ENCODE measurements around the gene KRT76. TPM values are rescaled to one million over a fixed set of nuclear protein-coding genes. Genes with fewer than 3 reads are reported as not detected.
"Not testable (repeated sequence)": the region's sequence is repeated elsewhere in the genome, so short reads cannot be mapped to it uniquely, and the experiment has no call there.

KRT76 gene
- total RNA-seq, 4 donors from 2014 or later, result not detected

GRCh38 chr12:52796839-52797528, 19.8 kb upstream of the KRT76 start:
- intact Hi-C loops (cut with DNase I; ENCODE audit: low total_unique reads), result no loop called here
- TF ChIP-seq POLR2A (IDR thresholded peaks at IDR 0.05), result no peak
- TF ChIP-seq, protein P1, sequence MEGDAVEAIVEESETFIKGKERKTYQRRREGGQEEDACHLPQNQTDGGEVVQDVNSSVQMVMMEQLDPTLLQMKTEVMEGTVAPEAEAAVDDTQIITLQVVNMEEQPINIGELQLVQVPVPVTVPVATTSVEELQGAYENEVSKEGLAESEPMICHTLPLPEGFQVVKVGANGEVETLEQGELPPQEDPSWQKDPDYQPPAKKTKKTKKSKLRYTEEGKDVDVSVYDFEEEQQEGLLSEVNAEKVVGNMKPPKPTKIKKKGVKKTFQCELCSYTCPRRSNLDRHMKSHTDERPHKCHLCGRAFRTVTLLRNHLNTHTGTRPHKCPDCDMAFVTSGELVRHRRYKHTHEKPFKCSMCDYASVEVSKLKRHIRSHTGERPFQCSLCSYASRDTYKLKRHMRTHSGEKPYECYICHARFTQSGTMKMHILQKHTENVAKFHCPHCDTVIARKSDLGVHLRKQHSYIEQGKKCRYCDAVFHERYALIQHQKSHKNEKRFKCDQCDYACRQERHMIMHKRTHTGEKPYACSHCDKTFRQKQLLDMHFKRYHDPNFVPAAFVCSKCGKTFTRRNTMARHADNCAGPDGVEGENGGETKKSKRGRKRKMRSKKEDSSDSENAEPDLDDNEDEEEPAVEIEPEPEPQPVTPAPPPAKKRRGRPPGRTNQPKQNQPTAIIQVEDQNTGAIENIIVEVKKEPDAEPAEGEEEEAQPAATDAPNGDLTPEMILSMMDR (IDR thresholded peaks at IDR 0.05), result no peak

GRCh38 chr12:52796429-52796794, 19.3 kb upstream of the KRT76 start:
- Histone ChIP-seq H3K4me3 (no peak overlapping the region), H3K27ac (no peak overlapping the region), H3K9me3 (no peaks in the 10 kb centered on the region), H3K27me3 (no peaks in the 10 kb centered on the region), H3K36me3 (no peaks in the 10 kb centered on the region), H3K4me1 (no peaks in the 10 kb centered on the region)
- TF ChIP-seq POLR2A (IDR thresholded peaks at IDR 0.05), result no peak
- TF ChIP-seq, protein P1 (IDR thresholded peaks at IDR 0.05), result no peak
- intact Hi-C loops (cut with DNase I; ENCODE audit: low total_unique reads), result no loop called here
- no peak for DNase-seq

More at GRCh38 chr12:52796839-52797528, 19.8 kb upstream of the KRT76 start:
- Histone ChIP-seq H3K4me1 (no peaks in the 10 kb centered on the region), H3K9me3 (no peaks in the 10 kb centered on the region), H3K36me3 (no peaks in the 10 kb centered on the region), H3K27ac (no peak overlapping the region), H3K4me3 (no peak overlapping the region), H3K27me3 (no peaks in the 10 kb centered on the region)
- DNase-seq, result no peak

GRCh38 chr12:52795694-52796428, 18.7 kb upstream of the KRT76 start, which contains the start of gene KRT3:
Gene KRT3, minus strand, starts transcription at chr12:52796117. Its CDS starts 75 bp downstream, at chr12:52796042.
- intact Hi-C loops (cut with DNase I; ENCODE audit: low total_unique reads), result no loop called here
- Histone ChIP-seq H3K4me3 (no peak within 1 kb of the TSS), H3K27me3 (no peaks in the 10 kb centered on the region), H3K27ac (no peak within 1 kb of the TSS), H3K9me3 (no peaks in the 10 kb centered on the region), H3K36me3 (no peaks in the 10 kb centered on the region), H3K4me1 (no peaks in the 10 kb centered on the region)
- TF ChIP-seq, protein P1 (IDR thresholded peaks at IDR 0.05), result no peak
- TF ChIP-seq POLR2A (IDR thresholded peaks at IDR 0.05), result no peak
- no peak for DNase-seq

- H3K27ac ChIP-seq; H3K9me3 ChIP-seq; H3K4me1 ChIP-seq; H3K36me3 ChIP-seq; H3K27me3 ChIP-seq; intact Hi-C loops (cut with DNase I; ENCODE audit: low total_unique reads); DNase-seq; H3K4me3 ChIP-seq: not testable (repeated sequence)
Observed at GRCh38 chr12:52795332-52795674, 18.2 kb upstream of the KRT76 start.

DNA sequence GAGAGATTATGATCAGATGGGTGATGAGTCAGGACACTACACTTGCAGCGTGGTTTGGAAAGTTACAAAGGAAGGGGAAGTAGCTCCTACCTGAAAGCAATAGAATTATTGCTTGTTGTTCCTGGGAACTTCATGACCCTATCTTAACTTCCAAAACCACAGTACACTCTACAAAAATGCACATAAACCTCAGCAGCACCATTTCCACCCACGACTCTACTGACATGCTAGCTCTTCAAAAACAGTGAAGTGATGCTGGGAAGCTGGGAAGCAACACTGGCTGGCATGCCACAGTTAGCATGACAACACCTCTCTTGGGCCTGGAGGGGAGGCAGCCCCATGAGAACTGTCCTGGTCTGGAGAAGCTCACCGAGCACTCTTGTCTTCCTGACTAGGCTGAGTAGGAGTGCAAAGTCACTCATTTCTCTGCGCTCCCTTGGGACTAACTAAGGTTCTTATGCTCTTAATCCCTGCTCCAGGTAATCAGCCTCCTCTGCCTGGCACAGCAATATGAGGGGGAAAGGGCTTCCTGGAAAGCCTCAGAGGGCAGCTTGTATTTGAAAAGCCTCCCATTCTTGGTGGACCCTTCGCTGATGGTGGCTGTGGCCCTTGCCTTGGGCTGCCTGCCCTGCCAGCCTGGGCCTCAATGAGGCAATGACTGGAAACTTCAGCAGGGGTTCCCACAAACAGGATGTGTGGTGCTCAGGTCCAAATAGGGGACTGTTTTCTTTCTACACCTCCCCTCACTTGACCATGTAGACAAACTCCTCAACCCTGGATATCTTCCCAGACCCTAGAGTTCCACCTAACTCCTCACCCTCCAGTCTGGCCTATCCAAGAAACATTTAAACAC, 17.6 kb upstream of the KRT76 start:
- TF ChIP-seq POLR2A (IDR thresholded peaks at IDR 0.05), result no peak
- TF ChIP-seq, protein P1 (IDR thresholded peaks at IDR 0.05), result no peak
- H3K4me1 ChIP-seq, result no peaks in the 10 kb centered on the region
- no peak overlapping the region for H3K27ac ChIP-seq
- intact Hi-C loops (cut with DNase I; ENCODE audit: low total_unique reads), result no loop called here
- no peak overlapping the region for H3K4me3 ChIP-seq
- no peak for DNase-seq
- no peaks in the 10 kb centered on the region for H3K27me3 ChIP-seq
- H3K9me3 ChIP-seq, result no peaks in the 10 kb centered on the region
- no peaks in the 10 kb centered on the region for H3K36me3 ChIP-seq

Measured in uterus (tissue), 4 donors.